HG02973 (cell line): Measurements from ENCODE around the gene HIF1A.
A peak's percentile ranks its signal among the peaks of the same experiment; 100 is the strongest.

Source experiments
- ATAC-seq: cut with Tn5 transposase; IDR thresholded peaks from one replicate; pipeline ENCODE4 v1.9.1; 2021; ENCODE audit warnings: moderate library complexity; ENCODE audit not compliant: unreplicated experiment

Gene HIF1A

DNA sequence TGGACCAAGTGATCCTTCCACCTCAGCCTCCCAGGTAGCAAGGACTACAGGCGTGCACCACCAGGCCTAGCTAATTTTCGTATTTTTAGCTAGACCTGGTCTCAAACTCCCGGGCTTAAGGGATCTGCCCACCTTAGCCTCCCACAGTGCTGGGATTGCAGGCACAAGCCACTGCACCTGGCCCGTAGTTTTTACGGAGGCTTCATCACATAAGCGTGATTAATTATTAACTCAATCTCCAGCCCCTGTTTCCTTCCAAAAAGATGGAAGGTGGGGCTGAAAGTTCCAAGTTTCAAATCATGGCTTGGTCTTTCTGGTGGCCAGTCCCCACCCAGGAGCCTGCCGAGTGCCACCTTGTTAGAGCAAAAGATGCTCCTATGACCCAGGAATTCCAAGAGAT lies 22.5 kb upstream of the HIF1A start:
- no peak for ATAC-seq

DNA sequence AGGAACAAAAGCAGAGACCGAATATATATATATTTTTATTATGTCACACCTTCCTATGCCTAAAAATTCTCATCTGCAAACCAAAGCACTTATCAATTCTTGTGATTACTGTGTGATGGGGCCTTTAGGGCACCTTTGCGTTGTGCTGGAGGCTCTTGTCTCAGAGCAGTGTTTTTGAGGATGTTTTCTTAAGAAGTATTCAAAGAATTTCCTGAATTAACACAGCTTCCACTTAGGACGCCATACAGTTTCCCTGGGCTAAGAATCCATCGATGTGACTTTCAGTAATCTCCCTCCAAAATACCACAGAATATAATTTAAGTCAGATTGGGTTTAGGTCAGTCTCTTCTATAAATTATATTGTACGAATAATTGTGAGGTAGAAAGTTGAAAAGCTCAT lies 22.0 kb upstream of the HIF1A start:
- ATAC-seq, result no peak

GRCh38 chr14:61675291-61675690 lies 20.0 kb upstream of the HIF1A start:
- ATAC-seq, result no peak

DNA sequence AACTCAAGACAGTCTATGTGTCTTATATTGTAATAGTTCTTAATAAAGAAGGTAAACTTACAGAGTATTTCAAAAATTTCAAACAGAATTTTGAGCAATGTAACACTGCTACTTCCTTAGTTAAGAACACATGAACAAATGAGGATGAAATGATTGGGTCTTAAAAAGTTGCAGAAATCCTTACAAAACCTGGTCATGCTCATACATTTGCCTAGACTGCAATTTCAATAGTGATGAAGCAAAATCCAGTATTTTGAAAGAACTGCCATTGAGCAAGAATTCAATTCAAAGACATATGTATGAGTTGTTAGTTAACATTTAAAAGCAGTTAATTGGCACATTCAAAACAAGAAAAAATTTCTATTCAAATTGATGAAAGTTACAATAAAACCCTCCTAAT lies 17.8 kb upstream of the HIF1A start:
- no peak for ATAC-seq

- no peak for ATAC-seq
Measured at GRCh38 chr14:61678975-61679374, 16.3 kb upstream of the HIF1A start.

GRCh38 chr14:61681413-61681812 lies 13.9 kb upstream of the HIF1A start:
- no peak for ATAC-seq

GRCh38 chr14:61683108-61683507 lies 12.2 kb upstream of the HIF1A start:
- no peak for ATAC-seq

GRCh38 chr14:61690039-61690438 lies 5.3 kb upstream of the HIF1A start:
- ATAC-seq, result no peak

DNA sequence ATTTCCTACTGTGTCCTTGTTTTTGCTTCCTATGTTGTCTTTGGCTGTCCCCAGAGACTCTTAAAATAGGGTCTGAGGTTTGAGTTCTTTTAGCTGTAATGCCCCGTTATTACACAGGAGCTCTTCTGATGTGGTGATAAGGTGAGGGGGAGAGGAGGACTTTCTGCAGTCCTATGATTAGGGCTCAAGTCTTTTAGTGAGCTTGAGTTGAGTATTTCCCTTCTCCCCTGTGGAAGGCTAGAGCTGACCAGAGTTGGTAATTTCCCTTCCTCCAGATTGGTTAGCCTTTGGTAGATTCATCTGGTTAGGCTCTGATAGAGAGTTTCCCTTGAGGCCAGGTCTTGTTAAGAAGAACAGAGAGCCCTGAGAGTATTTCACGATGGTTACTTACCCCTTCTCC lies 4.3 kb upstream of the HIF1A start:
- no peak for ATAC-seq

GRCh38 chr14:61691495-61691894 lies 3.8 kb upstream of the HIF1A start:
- ATAC-seq, result no peak

DNA sequence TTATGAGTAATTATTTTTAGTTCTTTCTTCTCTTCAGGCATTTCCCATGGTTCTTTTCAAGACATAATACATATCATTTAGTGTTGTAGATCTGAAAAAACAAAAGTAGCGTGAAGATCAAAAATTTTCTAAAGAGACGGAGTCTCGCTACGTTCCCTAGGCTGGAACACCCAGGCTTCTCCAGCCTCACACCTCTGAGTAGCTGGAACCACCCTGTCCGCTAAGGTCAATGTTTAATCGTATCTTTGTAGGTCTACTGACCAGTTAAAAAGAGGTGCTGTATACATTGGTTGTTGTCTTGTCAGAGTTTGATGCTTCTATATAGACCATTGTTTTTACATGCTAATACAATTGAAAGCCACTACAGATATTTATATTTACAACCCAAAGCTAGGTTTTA lies 1.3 kb upstream of the HIF1A start:
- no peak for ATAC-seq

- peak; percentile 3 for ATAC-seq
Measured at GRCh38 chr14:61695695-61696527, 598 bp downstream of the HIF1A start.

- no peak for ATAC-seq
Measured at GRCh38 chr14:61696753-61697318, 1.5 kb downstream of the HIF1A start.

GRCh38 chr14:61698206-61698980 lies 3.1 kb downstream of the HIF1A start:
- ATAC-seq, result no peak

DNA sequence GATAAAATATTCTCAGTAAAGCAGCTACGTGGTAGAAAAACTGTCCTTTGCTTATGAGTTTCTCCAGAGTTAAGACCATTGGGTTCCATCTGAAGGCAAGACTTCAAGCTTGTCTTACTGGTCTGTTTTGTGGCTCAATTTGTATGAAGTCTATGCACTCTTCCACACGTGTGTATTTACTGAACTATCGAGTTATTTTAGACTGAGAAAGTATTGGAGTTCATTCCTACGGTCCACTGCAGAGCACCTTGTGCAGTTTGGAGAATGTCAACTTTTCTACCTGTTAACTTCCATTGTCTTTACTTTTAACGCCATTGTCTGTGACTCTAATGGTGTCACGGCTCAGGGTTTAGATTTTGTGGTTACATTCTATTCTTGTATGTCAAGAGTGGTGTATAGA lies 3.7 kb downstream of the HIF1A start:
- ATAC-seq, result no peak

DNA sequence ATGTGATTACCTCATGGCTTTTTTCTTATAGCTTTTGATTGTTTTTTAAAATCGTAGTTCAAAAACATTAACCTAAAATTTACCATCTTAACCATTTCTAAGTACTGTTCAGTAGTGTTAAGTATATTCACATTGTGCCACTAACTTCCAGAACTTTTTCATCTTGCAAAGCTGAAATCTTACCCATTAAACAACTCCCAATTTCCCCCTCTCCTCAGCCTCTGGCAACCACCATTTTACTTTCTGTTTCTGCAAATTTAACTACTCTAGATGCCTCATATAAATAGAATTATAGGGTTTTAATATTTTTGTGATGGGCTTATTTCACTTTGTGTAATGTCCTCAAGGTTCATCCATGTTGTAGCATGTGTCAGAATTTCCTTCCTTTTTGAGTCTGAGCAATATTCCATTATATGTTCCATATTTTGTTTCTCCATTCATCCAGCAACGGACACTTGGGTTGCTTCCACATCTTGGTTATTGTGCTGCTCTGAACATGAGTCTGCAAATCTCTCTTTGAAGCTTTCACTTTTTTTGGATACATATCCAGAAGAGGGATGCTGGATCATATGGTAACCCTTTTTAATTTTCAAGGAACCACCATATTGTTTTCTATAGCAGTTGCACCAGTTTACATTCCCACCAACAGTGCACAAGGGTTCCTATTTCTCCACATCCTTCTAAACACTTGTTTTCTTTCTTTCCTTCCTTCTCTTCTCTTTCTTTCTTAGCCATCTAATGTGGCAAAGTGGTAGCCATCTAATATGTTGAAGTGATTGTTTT lies 5.0 kb downstream of the HIF1A start:
- ATAC-seq, result no peak

- no peak for ATAC-seq
Measured at GRCh38 chr14:61701946-61702345, 6.6 kb downstream of the HIF1A start.

GRCh38 chr14:61703342-61704129 lies 8.2 kb downstream of the HIF1A start:
- ATAC-seq, result peak; percentile 42

DNA sequence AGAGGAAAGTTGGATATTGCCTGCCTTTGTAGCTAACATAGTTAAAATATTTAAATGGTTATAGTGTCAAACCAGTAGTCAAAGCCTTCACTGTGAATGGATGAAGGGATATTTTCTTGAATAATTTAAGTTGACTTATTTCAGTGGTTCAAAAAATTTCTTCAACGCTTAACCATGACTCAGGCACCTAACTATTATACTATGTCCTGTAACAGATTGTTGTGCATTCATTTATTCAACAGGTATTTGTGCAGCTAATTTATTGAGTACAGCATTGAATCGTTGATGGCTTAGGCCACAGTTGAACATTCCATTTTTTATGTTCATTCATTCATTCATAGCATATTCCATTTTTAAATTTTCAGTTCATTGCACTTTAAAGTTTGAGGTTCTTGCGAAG lies 9.2 kb downstream of the HIF1A start:
- ATAC-seq, result no peak

- no peak for ATAC-seq
Measured at GRCh38 chr14:61705017-61705416, 9.7 kb downstream of the HIF1A start.
